NCI-H510A (cell line): ENCODE results near the gene CKAP2L.

Experiments
- DNase-seq: peaks from one replicate; lab custom pipeline; 2025; lab: John Stamatoyannopoulos, UW

CKAP2L gene

DNA sequence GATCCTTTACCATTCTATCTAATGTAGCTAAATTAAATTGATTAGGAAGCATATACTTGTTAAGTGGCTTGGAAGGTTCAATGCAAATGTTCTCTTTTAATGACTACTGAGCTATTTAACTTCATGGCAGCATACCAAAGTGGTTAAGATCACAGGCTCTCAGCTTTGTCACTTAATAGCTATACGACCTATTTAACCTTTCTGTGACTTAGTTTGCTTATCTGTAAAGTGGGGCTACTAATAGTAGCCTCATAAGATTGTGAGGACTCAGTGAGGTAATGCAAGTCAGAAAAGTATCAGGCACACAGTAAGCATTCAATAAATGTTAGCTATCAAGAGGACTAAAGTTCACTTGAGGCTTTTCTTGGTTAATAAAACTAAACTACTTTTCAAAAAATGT lies 4.3 kb downstream of the CKAP2L start:
- DNase-seq, result no peak

DNA sequence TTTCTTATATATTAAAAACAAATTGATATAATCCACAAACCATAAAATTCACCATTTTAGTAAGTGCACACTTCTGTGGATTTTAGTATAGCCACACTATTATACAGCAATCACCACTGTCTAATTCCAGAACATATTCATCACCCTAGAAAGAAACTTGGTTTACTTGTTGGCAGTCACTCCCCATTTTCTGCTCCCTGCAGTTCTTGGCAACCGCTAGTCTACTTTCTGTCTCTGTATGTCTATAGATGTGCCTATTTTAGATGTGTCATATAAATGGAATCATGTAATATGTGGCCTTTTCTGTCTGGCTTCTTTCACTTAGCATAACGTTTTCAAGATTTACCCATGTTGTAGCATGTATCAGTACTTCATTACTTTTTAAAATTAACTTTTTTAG lies 5.7 kb downstream of the CKAP2L start:
- DNase-seq, result no peak

DNA sequence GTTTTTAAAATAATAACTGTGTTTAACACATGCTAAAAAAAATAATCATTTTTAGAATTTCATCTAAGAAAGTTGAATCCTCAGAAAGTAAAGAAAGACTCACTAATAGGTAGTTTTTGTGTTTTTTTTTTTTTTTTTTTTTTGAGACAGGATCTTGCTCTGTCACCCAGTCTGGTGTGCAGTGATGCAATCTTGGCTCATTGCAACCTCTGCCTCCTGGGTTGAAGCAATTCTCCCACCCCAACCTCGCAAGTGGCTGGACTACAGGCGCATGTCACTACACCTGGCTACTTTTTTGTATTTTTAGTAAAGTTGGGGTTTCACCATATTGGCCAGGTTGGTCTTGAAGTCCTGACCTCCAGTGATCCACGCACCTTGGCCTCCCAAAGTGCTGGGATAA lies 7.1 kb downstream of the CKAP2L start:
- no peak for DNase-seq

DNA sequence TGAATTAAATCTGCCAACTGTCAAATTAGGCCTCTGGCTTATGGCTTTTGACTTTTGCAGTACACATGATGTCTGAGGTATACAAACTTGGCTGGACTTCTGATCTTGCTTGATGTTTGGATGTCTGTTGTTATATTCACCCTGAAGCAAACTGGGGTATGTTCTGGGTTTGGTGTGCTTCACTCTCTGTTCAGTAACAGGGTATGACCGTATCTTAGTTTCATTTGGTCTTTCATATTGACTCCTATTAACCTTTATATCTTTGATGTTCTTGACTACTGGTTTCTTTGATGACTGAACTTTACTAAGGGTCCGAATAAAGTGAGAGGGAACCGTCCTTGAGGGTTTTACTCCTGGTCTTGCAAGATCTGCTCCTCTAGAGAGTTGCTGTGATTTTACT lies 8.2 kb downstream of the CKAP2L start:
- DNase-seq, result no peak

DNA sequence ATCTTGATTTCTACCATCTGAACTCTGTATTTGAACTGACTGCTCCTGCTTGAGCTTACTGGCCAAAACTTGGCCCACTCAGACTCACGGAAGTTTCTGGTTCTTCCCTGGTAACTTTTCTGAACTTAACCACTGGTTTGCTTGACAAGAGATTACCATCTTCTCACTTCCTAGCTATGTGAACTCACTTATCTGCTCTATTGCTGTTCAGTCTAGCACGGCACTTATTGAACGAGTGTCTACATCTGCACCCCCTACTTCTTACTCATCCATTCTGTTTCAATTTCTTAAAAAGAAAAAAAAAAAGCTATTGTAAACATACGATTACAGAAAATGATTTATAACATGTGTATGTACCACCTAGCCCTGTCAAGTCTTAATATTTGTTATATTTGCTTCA lies 9.0 kb downstream of the CKAP2L start:
- DNase-seq, result no peak

DNA sequence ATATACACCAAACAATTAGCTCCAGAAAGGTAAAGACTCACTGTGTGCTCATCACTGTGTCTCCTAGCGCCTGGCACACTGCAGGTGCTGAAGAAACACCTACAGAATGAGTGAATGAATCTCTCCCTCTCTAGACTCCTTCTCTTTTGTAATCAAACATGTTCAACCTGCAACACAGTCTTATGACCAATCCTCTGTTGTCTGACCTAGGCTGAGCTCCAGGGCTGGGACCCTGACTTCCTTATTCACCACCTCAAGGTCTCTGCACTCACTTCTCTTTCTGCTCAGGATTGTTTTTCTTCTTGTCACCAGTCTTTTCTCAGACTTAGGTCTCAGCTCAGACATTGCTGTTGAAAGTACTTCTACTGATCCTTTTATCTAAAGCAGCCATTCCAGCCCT lies 9.8 kb downstream of the CKAP2L start:
- DNase-seq, result no peak

DNA sequence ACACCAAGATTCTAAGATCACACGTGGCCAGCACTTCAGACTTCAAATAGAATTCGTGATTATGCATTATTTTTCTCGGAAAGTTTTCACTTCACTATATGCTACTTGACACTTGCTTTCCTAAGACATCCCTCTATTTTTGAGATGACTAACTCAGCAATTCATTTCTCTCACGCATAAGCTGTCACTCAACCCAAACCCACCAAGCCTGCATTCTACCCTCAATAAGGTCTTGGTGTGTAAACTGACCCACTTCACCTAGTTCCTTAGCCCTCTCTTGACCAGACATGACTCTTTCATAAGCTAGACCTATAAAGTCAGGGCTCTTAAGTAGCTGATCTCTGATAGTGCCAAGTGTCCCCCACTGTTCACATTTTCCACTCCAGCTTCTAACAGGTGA lies 11.7 kb downstream of the CKAP2L start:
- DNase-seq, result no peak

DNA sequence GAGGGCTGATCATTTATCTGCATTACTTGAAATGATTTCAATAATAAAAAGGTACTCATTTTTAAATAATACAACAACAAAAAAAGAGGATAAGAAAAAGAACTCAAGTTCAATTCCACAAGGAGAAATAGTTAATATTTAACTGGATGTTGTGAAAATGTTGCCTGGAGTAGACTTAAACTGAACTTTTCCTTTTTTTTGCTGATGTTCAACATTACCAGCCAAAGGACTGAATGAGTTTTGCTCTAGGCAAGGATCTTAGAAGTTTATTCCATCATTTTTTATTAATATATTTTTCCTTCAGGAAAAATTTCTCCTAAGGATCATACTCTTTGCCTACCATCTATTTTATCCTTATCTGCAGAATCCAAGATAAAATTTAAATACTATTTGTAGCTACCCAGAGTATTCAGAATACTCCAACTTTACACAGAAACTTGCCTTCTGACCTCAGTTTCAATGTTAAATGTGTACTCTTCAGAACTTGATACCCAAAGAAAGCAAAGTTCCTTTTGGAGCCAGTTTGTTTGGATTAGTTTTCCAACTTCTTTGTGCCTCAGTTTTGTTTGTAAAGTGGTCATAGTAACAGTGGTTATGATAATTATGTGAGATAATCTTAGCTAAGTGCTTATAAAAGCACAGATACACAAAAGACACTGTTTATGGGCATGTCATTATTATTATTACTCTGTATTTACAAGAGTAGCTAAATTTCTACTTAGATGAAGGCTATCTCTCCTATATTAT lies 12.8 kb downstream of the CKAP2L start:
- DNase-seq, result no peak

DNA sequence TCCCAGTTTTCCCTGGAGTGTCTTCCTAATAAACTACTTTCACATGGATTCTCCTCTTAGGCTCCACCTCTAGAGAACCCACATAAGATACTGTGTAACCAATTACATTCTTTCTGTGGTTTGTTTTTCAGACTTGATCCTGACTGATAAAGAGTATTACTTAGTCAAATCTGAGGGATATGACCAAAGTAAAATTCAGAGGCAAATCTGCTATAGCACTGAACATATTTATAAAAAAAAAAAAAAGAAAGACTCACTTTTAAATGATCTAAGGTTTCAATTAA lies 13.9 kb downstream of the CKAP2L start:
- DNase-seq, result no peak

DNA sequence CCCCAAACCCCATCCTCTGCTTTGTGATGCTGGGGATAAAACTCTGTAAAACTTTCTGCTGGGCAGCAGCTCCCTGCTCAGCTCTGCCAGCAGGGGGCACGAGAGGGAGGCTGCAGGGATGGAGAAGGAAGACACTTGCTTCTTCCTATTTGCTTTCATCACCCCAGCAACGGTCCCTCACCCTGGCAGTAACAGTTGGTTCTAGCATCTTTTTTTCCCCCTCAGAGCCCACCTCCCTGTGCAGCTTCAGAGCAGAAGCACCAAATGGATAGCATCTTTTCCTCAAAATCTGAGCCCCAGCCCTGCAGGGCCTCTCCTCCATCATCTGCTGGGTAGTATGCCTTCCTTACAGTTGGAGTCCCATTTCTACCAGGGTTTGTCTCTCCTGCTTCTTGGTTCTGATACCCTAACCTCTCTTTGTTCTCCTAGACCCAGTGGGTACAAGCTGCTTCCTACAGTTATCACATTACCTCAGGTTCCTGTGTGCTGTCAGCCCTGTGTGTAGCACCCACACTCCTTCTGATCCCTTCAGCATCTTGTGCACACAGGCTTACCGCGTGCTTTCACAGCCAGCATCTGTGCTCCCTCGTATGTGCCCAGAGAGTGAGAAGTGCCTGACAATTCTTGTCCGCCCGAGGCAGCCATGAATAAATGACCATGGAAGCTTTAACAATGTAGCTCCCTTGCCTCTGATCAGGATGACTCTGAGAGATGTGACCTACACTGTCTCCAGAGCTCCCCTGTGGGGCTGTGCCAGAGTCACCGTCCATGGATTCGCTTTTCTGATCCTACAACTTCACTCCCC lies 14.5 kb downstream of the CKAP2L start:
- peak; percentile 12 for DNase-seq

DNA sequence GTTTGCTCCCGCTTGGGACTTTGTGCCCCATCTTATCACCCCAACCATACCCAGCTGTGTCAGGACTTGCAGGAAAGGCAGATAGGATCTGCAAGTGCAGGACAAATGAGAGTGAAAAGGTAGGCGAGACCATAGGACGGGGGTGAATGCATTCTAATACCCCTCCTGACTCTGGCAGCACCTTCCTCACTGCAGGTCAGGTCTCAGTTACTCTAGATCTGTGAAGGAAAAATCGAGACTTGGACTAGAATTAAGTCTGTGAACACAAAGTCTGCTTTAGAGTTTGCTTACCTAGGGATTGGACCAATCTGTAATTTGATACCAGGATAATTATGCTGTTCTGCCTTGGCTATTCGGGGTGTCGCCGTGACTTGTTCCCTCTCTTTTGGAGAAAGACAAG lies 23.9 kb downstream of the CKAP2L start:
- no peak for DNase-seq

DNA sequence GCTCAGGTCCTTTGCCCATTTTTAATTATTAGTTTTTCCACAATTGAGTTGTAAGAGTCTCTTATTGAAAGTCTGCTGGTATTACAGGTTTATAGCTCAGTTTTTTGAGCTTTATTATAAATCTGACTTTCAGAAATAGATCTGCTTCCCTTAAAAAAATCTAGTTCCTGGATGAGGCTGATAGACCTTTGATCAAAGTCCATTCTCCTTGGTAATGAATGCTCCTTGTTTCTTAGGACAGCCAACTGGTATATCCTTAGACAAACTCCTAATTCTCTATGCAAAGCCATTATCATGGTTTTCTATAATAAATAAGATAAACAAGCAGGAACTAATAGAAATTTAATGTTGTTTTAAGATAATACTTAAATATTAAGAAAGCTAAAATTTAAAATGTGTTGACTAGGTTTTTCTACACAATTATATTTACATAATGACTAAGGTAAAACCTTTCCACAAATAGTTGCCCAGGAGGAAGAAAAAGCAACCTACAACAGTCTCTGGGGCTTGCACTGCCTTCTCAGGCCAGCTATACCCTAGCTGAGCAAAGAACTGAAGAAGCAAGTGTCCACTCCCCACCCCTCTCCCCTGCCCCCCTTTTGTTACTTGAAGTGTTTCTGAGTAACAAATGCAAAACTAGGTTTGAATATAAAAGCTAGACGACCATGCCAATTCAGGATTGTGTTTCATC lies 26.7 kb downstream of the CKAP2L start:
- DNase-seq, result no peak

DNA sequence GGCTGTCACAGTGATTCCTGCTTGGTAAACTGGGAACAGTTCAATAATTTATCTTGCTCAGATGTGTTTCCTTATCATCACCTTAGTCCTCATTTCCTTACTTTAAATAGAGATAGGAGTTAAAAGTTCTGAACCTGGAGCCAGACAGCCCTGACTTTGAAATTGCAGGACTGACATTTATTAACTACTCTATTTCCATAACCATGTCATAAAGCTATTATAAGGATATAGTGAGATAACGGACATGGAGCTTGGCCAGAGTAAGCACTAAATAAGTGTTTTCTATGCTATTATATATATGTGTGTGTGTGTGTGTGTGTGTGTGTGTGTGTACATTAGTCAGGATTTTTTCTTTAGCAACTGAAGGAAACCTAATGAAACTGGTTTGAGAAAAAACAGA lies 30.5 kb downstream of the CKAP2L start:
- no peak for DNase-seq

DNA sequence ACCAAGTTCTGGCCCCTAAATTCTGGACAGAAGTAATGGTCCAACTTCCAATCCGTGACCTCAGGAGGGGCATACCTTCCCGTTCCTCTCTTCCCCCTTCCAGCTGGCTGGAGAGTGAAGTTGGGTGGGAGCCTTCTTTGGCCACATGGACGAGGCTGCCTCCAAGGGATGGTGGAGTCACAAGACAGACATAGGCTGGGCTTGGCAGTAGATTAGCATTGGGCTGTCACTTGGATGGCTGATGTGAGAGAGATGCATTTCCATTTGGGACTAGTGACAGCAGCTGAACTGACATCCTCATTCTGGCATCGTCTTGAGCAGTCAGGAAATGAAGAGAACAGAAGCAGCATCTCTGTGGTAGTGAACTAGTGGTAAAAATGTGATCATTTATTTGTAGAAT lies 31.0 kb downstream of the CKAP2L start:
- DNase-seq, result no peak

DNA sequence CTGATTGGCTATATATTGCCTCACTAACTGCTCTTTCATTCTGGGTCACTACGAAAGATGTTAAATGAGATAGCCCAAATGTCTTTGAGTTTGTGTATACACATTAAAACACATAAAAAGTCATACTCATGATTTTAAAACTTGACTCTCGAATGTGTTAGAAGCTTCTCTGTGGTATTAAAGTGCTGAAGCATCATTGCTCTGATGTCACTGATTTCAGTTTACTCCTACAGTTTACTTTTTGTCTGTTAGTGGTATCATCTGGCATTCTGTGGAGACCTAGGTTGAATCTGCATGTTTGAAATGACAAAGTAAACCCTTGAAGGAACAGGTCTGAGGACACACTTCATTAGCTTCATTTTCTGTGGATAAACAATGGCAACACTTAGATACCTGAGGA lies 32.9 kb downstream of the CKAP2L start:
- DNase-seq, result no peak

DNA sequence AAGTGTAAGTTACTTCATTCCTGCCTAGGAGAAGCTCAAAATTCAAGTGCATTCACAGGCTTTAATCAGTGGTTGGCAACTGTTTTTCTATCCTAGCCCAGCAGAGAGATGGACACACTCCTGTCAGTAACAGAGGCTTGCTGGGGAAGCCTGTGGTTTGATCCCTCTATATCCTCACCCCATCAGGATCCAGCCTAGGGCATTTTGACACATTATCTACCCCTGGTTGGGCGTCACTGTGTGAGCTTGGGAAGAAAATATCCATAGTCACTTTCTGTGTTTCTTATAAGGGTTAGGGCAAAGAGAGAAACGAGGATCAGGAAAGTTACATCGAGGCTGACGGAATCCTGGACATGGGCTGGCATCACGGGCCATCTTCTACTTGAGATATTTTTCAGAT lies 33.6 kb downstream of the CKAP2L start:
- DNase-seq, result no peak

DNA sequence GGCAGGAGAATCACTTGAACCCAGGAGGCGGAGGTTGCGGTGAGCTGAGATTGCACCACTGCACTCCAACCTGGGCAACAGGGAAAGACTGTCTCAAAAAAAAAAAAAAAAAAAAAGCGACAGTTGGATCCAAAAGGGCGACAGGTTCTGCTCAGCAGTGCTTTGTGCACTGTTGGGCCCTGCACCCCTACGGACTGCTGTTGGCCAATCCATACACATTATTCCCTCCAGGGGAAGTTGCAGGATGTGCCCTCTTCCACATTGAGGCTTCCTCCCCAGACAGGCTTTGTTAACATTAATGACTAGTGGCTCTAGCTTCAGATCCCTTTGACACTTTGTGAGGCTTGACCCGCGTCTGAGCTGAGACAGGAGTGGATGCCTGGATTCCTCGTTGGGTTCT lies 34.2 kb downstream of the CKAP2L start:
- no peak for DNase-seq

DNA sequence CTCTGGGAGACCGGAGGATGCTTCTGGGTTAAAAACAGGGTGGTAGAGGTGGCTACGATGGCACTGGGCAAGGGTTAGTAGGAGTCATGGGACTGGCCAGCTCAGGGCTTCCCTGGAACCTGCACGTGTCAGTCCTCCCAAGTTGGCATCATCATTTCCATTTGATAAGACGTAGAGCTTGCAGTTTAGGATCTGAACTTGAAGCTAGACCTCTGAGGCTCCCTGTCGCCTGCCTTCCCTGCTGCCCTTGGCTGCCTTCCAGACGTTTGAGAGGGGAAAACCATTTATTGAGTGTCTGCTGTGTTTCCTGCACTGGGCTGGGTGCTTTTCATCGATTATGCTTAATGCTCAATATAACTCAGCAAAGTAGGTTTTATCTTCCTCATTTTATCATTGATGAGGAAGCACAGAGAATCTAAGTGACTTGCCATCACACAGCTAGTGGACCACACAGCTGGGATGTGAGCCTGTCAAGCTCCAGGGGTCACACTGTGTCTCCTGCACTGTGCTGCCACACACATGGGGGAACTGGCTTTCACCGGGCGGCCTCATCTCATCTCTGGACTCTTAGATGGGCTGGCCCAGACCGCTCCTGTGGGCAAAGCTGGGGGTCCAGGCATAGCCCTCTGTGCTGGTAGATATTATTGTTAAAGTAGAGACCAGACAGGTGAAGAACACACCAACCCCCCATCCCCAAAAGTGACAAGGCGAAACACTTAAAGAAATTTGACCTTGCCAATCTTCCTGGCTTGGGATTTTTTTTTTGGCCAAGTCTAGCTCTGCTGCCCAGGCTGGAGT lies 35.8 kb downstream of the CKAP2L start:
- DNase-seq, result no peak

DNA sequence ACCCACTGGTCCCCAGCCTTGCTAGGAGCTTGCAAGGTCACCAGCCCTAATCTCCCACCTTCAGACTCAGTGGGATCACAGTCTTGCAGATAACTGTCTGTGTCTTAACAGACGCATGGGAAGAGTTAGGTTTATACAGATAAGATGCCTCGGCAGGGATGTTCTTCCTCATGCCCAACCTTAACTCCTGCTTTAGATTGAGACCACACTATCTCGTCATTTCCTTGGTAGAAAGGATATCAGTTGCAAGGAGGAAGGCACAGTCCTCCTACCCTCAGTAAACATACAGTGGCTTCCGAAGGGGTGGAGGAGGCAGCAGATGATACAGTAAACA lies 36.4 kb downstream of the CKAP2L start:
- DNase-seq, result no peak

DNA sequence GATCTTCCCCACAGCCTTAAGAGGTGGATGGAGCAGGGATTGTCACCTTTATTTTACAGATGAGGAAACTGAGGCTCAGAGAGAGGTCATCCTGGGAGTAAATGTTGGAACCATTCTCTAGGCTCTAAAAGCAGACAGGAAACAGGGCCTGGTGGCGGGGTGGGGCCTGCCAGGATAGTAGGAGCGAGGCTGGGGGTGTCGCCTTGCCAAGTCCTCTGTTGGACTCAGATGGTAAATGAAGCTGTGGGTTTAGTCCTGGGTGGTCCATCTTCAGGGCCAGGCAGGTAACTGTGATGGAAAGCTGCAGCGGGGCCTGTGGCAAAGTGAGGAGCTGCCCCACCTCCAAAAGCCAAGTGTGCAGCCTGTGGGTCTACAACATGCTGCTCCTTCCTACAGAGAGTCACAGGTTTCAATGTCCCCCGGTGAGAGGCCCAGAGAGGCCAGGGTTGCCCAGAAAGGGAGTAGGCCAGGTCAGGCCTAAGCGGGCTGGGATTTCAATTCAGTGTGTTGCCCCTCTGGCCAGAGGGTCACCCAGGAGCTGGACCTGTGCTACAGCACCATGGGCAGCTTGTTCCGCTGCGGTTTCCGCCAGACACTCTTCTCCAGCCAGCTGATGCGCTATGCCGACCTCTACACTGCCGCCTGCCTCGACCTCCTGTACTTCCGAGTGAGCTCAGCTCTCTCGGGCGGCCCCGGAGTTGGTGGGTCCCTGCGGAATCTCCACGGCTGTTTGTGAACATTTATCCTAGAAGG lies 37.0 kb downstream of the CKAP2L start:
- no peak for DNase-seq

DNA sequence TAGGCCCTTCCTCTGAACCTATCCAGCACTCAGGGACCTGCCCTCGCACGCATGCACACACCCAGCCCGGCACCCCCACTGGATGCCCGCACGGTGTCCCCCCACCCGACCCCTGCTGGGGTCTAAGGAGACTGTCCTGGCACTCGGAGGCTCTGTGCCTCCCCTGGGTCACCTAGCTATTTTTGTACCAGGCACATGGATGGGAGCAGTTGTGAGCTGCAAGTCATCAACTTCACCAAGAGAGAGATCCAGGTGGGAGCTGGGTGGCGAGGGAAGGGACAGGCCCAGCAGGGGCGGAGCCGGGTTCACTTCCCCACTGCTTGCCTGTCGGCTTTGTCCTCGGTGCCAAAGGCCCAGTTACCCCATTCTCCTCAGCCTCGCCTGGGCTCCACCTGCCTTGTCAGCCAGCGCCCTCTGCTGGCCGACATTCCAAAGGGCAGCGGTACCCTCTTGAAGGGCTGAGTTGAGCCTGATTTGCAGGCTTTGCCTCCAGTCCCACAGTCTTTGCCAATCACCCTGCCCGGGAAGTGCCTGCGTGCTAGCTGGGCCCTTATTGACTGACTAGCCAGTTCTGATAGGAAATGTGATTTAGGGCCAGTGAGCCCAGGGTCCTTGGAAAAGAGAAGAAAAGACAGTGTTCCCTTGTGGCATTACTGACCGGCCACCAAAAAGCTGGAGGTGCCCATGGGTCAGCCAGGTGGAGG lies 37.8 kb downstream of the CKAP2L start:
- DNase-seq, result peak; percentile 85
